Body of pancreas (tissue), 4 donors: Measurements from ENCODE around the gene ADPRHL1. TPM values are rescaled to one million over a fixed set of nuclear protein-coding genes. Genes with fewer than 3 reads are reported as not detected.
"Not testable (repeated sequence)": the region's sequence is repeated elsewhere in the genome, so short reads cannot be mapped to it uniquely, and the experiment has no call there.

Source experiments
- ATAC-seq: fragments of 150-250 bp; one replicate; pipeline ENCODE4 v1.9.1; 2016
- DNase-seq, 4 donors: peaks; one replicate each; pipeline ENCODE4 v3.0.0-alpha.2; 2019
- H3K27ac ChIP-seq, 4 donors: fragments of 200-600 bp; sonication (generic); 1 replicate in 3 of 4; 2 replicates in 1 of 4; pipeline versions ENCODE4 v1.5.1 to v1.6.1; 2016 to 2019; ENCODE audit warnings: mild to moderate bottlenecking in 1 of 4, mixed read lengths in 1 of 4, moderate library complexity in 1 of 4
- H3K27me3 ChIP-seq, 2 donors: fragments of 200-600 bp; sonication (generic); one replicate each; pipeline ENCODE4 v1.6.0; 2016; ENCODE audit warnings: mild to moderate bottlenecking in 1 of 2
- H3K36me3 ChIP-seq, 2 donors: fragments of 200-600 bp; sonication (generic); replicated peaks in 1 of 2; 2 replicates each; pipeline ENCODE4 v1.5.1; 2016; ENCODE audit warnings: low read depth in 2 of 2; ENCODE audit not compliant: insufficient read depth in 1 of 2
- H3K4me1 ChIP-seq: fragments of 200-600 bp; sonication (generic); one replicate; pipeline ENCODE4 v1.6.0; 2016
- H3K4me3 ChIP-seq, 2 donors: fragments of 200-600 bp; sonication (generic); 1 replicate in 1 of 2; 2 replicates in 1 of 2; pipeline ENCODE4 v1.5.1; 2016 to 2019
- H3K9me3 ChIP-seq, 3 donors: fragments of 200-600 bp; sonication (generic); 1 replicate in 2 of 3; 2 replicates in 1 of 3; pipeline ENCODE4 v1.5.1; 2016
- CTCF ChIP-seq, 7 experiments: fragments of 450-650 bp in 4 of 7; fragments of 200-600 bp in 3 of 7; sonication (generic) in 3 of 7; IDR thresholded peaks; one replicate each; pipeline ENCODE4 v1.5.1; 2016 to 2019; ENCODE audit warnings: antibody characterized with exemption in 7 of 7
- POLR2A ChIP-seq, 3 donors: fragments of 450-650 bp; IDR thresholded peaks; one replicate each; pipeline ENCODE4 v1.6.1; 2016; ENCODE audit warnings: antibody characterized with exemption in 3 of 3, mild to moderate bottlenecking in 2 of 3
- WGBS, 2 donors: methylation state at CpG; one replicate each; pipeline ENCODE4 v1.1.5; 2017; 5-methylcytosine and 5-hydroxymethylcytosine counted together
- intact Hi-C: fragments of 100-400 bp; cut with DNase I; formaldehyde crosslinking; loops from one replicate; pipeline ENCODE4 v1.15.1; 2023
- total RNA-seq, 2 donors: library from RNA; depleted of rRNA; stranded (reverse); fragments of >200 nt; gene quantifications; one replicate each; pipeline ENCODE4 v1.1.0, GENCODE V29; 2016

Gene ADPRHL1
- total RNA-seq, 2 donors from 2014 or later = 6.0 to 15.8 TPM

GRCh38 chr13:113394339-113394640, 59.0 kb downstream of the ADPRHL1 start:
- DNase-seq = no peak
- Histone ChIP-seq H3K4me1 (peaks cover 12% of the 10 kb centered on the region), H3K27ac (no peak overlapping the region), H3K36me3 (no peaks in the 10 kb centered on the region), H3K9me3 (no peaks in the 10 kb centered on the region), H3K27me3 (no peaks in the 10 kb centered on the region), H3K4me3 (no peak overlapping the region)
- intact Hi-C loops = loop anchor here (10.0 kb wide), 2 partner anchors 119 to 459 kb away; no protein-coding TSS in a partner anchor
- no peak for ATAC-seq
- WGBS, 2 donors = 34 to 46% methylated on average over 11 to 13 of the region's 13 CpGs
- TF ChIP-seq POLR2A (IDR thresholded peaks at IDR 0.05) (no peak), CTCF (IDR thresholded peaks at IDR 0.05) (no peak)

- DNase-seq = peak; percentile 79 to 88 (median 84)
- intact Hi-C loops = loop anchor here (10.0 kb wide), 2 partner anchors 119 to 459 kb away; no protein-coding TSS in a partner anchor
- Histone ChIP-seq H3K9me3 (no peaks in the 10 kb centered on the region), H3K27ac (peak overlapping the region in 3 of 4 donors; percentile 22 to 39 (median 36)), H3K4me1 (peaks cover 12% of the 10 kb centered on the region), H3K27me3 (no peaks in the 10 kb centered on the region), H3K36me3 (no peaks in the 10 kb centered on the region), H3K4me3 (peak overlapping the region; percentile 44 to 66)
- 5 to 30% methylated on average over 2 to 47 of the region's 63 CpGs for WGBS, 2 donors
- peak; percentile 95 for ATAC-seq
- TF ChIP-seq POLR2A (IDR thresholded peaks at IDR 0.05) = peak in 1 of 3 donors; percentile 16
- peak; percentile 33 to 98 (median 95) for TF ChIP-seq CTCF (IDR thresholded peaks at IDR 0.05)
Measured at GRCh38 chr13:113393563-113394338, 59.5 kb downstream of the ADPRHL1 start.

- H3K27ac ChIP-seq = no peak overlapping the region
- H3K4me3 ChIP-seq = peak overlapping the region in 1 of 2 donors; percentile 66
- no peaks in the 10 kb centered on the region for H3K36me3 ChIP-seq
- ATAC-seq (peak; percentile 5), DNase-seq (no peak)
- H3K4me1 ChIP-seq = peaks cover 12% of the 10 kb centered on the region
- intact Hi-C loops = loop anchor here (10.0 kb wide), 2 partner anchors 118 to 458 kb away; no protein-coding TSS in a partner anchor
- 72 to 78% methylated on average over 3 to 13 of the region's 13 CpGs for WGBS, 2 donors
- no peaks in the 10 kb centered on the region for H3K9me3 ChIP-seq
- TF ChIP-seq POLR2A (IDR thresholded peaks at IDR 0.05) (no peak), CTCF (IDR thresholded peaks at IDR 0.05) (no peak)
- no peaks in the 10 kb centered on the region for H3K27me3 ChIP-seq
Measured at GRCh38 chr13:113393226-113393562, 60.1 kb downstream of the ADPRHL1 start.

- H3K9me3 ChIP-seq = no peaks in the 10 kb centered on the region
- no peaks in the 10 kb centered on the region for H3K27me3 ChIP-seq
- H3K4me1 ChIP-seq = peaks cover 12% of the 10 kb centered on the region
- DNase-seq (no peak), ATAC-seq (no peak)
- H3K36me3 ChIP-seq = no peaks in the 10 kb centered on the region
- intact Hi-C loops = loop anchor here (10.0 kb wide), 2 partner anchors 116 to 456 kb away; no protein-coding TSS in a partner anchor
- 63 to 66% methylated on average over 10 of the region's 10 CpGs for WGBS, 2 donors
- TF ChIP-seq POLR2A (IDR thresholded peaks at IDR 0.05) = no peak
- TF ChIP-seq CTCF (IDR thresholded peaks at IDR 0.05) = no peak
- no peak overlapping the region for H3K27ac ChIP-seq
- H3K4me3 ChIP-seq = no peak overlapping the region
Measured at GRCh38 chr13:113390874-113391497, 62.3 kb downstream of the ADPRHL1 start.

GRCh38 chr13:113389586-113389985, 63.7 kb downstream of the ADPRHL1 start:
- ATAC-seq, H3K36me3 ChIP-seq, H3K4me3 ChIP-seq, H3K9me3 ChIP-seq, H3K27ac ChIP-seq, H3K27me3 ChIP-seq, DNase-seq, intact Hi-C loops: not testable (repeated sequence)
- peaks cover 12% of the 10 kb centered on the region for H3K4me1 ChIP-seq
- 88 to 92% methylated on average over 8 of the region's 8 CpGs for WGBS, 2 donors
